IPS-11a (cell line): ENCODE data around the gene FAM83G.
"Not testable (repeated sequence)": the region's sequence is repeated elsewhere in the genome, so short reads cannot be mapped to it uniquely, and the experiment has no call there.

ENCODE experiments used
- H3K4me3 ChIP-seq: one replicate; pipeline ENCODE4 v1.5.1; 2013; ENCODE audit warnings: low read depth, low read length, control low read depth

Gene FAM83G

GRCh38 chr17:19023209-19023999 lies 18.8 kb upstream of the FAM83G start:
- no peak overlapping the region for H3K4me3 ChIP-seq

DNA sequence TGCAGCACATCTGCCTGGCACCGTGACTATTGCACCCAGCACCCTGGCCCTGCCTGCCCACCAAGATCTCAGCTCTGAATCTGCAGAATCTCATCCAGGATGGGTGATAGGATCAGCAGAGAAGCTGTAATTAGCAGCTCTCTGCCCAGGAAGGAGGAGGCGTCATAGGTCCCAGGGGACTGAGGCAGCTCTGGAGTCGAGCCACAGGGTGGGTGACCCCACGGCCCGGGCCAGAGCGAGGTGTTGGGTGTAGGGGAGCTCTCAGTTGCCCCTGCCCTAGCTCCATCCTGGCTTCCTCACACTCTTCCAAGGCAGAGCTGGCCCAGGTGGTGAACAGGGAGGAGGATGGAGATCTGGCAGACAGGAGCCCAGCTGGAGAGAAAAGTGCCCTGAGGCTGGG lies 18.2 kb upstream of the FAM83G start:
- H3K4me3 ChIP-seq: no peak overlapping the region

- H3K4me3 ChIP-seq: no peak overlapping the region
These were observed 17.6 kb upstream of the FAM83G start for GRCh38 chr17:19022128-19022527.

DNA sequence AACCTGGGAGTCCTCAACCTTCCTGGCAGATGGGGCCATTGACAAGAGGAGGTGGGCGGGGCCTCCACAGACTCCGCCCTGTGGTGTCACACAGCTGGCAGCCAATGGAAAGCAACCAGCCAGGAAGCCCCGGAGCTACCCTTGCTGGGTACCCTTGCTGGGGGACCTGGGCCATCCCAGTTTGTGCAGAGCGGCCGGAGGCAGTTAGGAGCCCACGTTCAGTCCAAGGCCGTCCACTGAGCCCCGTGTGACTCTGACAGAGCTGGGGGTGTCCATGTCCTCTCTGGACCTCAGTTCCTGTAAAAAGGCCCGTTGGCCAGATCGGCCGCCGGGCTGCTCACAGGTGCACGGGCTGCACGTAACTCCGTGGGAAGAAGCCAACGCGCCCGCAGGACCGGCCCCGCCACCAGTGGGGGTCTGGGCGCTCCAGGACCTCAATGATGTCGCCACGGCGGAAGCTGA lies 17.1 kb upstream of the FAM83G start:
- H3K4me3 ChIP-seq: no peak overlapping the region

DNA sequence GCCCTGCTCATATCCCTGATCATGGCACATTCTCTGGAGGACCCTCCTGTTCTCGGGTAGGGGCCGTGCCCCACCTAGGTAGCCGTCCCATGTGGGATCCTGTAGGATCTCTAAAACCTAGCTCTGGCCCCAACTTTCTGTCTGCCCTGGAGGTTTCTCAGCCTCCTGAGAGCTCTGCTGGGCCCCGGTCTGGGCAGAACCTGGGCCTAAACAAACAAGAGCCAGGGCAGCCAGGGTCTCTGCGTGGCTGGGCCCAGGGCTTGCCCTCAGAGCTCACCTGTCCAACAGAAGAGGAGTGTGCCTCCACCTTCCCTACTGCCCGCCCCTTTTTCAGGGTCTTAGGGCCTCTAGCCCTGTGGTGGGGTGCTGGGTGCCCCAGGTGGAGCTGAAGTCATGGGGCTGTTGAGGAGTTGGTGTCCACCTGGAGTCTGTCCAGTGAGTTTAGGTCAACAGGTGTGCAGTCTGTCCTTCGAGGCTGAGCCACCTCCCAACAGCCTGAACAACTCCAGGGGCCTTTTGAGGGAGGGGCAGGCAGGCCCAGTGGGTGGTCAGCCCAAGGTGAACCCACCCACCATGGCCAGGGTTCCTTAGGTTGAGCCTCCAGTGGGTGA lies 16.6 kb upstream of the FAM83G start:
- H3K4me3 ChIP-seq: not testable (repeated sequence)

DNA sequence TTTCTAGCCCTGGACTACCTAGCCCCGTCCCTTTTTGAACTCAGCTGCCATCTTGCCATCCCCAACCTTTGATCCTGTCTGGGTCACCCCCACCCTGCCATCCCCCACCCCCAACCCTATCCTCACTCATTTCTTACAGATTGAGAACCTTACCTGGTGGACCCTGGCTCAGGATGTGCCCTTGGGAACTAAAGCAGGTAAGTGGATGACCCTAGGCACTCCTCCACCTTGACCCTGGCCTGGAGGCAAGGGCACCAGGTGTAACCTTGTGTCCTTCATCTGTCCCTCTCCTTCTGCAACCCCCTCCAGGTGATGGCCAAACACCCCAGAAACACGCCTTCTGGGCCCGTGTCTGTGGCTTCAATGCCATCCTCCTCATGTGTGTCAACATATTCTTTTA lies 15.5 kb upstream of the FAM83G start:
- no peak overlapping the region for H3K4me3 ChIP-seq

DNA sequence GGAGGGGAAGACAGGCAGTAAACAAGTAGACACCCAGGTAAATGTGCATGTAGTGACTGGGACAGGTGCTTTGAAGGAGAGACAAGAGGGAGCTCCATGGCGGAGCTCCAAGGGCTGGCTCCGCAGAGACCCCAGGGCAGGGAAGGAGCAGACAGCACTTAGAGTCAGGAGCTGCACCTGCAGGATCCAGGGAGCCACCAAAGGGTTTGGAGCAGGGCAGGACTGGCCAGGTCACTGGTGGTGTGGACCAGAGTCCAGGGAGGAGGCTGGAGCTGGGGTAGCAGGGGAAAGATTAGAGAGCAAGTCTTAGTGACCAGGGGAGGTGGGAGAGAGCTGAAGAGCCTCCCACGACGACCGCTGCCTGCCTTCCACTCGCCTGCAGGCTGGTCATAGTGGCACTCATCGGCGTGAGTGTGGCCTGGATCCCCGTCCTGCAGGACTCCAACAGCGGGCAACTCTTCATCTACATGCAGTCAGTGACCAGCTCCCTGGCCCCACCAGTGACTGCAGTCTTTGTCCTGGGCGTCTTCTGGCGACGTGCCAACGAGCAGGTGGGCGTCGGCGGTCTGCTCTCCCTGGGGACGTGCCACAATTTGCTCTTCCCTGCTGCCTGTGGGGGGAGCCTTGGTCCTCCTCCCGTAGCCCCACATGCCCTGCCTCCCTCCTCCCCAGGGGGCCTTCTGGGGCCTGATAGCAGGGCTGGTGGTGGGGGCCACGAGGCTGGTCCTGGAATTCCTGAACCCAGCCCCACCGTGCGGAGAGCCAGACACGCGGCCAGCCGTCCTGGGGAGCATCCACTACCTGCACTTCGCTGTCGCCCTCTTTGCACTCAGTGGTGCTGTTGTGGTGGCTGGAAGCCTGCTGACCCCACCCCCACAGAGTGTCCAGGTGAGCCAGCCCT lies 14.7 kb upstream of the FAM83G start:
- no peak overlapping the region for H3K4me3 ChIP-seq

GRCh38 chr17:19018600-19018950 lies 14.0 kb upstream of the FAM83G start:
- H3K4me3 ChIP-seq: no peak overlapping the region

DNA sequence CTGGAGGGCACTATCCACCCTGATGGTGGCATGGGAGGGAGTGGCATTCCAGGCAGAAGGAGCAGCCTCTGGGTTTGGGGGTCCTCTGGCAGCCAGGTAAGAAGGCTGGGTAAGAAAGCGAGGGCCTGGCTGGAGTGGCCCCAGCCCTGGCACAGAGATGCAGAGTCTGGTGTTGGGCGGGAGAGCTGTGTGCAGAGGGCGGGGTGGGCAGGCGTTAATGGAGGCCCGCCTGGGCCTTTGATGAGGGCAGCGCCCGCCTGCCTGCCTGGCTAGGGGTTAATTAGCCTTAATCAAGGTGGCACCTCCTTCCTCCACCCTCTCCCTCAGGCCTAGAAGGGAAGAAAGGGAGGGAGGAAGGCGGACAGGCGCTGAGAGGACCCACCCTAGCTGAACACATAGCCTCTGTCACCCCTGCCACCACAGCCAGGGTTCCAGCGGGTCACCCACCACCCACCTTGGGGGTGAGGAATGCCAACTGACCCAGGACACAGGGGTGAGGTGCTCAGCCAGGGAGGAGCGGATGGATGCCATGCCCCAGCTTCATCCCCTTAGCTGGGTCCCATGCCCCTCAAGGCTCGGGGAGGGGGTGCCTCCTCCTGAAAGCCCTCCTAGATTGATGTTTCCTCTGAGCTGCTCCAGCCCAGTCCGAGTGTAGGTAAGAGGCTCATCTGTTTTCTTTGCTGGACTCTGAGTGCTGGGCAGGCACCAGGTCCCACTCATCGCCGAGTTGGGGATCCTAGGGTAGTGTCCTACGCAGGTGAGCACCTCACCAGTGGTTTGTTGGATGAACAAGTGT lies 13.4 kb upstream of the FAM83G start:
- no peak overlapping the region for H3K4me3 ChIP-seq

DNA sequence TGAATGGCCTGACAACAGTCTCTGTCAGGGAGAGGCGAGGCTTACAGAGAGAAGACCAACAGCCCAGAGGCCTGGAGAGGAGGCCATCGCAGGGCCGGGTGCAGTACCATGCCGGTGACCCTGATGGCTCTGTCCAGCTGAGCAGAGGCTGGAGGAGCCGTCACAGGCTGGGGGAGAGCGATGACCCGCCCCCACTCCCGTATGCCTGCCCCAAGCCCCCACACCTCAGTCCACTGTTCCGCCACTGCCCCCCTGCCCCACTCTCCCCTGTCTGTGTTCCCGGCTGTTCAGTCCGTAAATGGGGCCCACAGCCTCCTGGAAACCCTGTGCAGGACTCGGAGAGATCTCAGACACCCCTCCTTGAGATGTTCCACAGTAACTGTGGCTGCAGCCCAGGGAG lies 12.8 kb upstream of the FAM83G start:
- H3K4me3 ChIP-seq: no peak overlapping the region

DNA sequence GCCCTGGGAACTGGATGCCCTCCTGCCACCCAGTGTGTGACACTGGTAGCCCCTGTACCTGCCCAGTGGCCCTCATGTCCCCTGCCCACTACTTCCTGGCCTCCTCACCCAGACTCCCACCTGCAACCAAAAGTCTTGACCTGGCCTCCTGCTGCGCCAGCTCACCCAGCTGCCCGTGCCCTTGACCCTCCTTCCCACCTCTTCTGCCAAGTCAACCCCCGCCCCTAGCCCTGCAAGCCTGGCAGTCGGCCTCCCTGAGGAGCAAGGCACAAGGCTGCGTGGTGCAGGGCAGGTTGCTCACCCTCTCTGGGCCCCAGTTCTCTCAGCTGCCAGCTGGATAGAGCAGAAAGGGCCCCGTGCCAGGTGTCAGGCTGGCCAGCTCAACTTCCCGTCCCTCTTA lies 12.3 kb upstream of the FAM83G start:
- H3K4me3 ChIP-seq: no peak overlapping the region

DNA sequence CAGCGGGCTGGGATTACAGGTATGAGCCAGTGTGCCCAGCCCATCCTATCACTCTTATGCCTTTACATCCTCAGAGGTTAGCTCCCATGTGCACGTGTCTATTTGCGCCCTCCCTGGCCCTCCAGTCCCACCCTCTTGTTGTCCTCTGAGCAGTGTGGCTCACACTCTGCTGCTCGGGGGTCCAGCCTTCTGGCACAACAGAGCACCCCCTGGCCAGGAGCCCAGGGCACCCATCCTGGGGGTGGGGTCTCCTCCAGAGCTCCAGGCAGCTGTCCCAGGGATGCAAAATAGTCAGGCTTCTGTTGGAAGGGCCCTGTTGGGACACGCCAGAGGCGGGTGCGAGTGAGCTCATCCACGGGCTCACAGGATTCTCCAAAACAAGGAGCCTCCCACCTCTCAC lies 11.7 kb upstream of the FAM83G start:
- H3K4me3 ChIP-seq: no peak overlapping the region

DNA sequence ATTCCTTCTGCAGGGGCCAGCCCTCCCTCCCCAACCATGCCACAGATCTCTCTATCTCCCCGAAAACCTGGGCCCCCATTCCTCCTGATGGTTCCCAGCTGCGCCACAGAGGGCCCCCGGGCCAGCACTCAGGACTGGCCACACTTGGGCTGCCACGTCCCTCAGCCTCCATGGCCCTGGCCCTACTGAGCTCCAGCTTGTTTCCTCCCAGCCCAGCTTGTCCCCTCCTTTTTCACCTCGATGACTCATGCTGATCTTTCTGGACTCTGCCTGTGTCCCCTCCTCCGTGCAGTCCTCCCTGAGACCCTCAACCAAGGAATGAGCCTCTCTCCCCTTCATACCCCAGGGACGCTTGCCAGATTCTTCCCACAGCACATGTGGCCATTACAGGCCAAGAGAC lies 10.9 kb upstream of the FAM83G start:
- H3K4me3 ChIP-seq: no peak overlapping the region

DNA sequence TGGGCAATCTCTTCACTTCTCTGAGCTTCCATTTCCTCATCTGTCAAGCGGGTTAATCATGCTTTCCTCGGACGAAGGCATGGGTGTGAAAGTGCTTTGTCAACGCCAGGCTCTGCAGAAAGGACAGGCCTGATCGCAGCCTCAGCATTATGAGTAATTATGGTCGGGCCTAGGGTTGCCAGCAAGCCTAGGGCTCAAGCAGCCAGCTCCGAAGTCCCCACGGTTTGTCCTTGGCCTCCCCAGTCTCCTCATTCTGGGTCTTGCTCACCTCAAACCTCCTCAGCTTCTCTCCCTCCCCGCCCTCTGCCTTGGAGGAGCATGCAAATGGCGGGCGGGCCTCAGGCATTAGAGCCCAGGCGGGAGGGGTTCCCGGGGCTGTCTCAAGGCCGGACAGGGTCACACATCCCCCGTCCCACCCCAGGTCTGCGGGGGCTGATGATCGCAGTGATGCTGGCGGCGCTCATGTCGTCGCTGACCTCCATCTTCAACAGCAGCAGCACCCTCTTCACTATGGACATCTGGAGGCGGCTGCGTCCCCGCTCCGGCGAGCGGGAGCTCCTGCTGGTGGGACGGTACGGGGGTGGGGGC lies 10.2 kb upstream of the FAM83G start:
- H3K4me3 ChIP-seq: no peak overlapping the region

- H3K4me3 ChIP-seq: no peak overlapping the region
These were observed 9.5 kb upstream of the FAM83G start for GRCh38 chr17:19013806-19014627.

- no peak overlapping the region for H3K4me3 ChIP-seq
These were observed 8.7 kb upstream of the FAM83G start for GRCh38 chr17:19013226-19013625.

GRCh38 chr17:19012171-19013080 lies 7.9 kb upstream of the FAM83G start:
- H3K4me3 ChIP-seq: no peak overlapping the region

- H3K4me3 ChIP-seq: no peak overlapping the region
These were observed 7.0 kb upstream of the FAM83G start for GRCh38 chr17:19011581-19011980.
